HCT116 (cell line): Measurements from ENCODE around the gene DLG5.

Source experiments
- EZH2 ChIP-seq: fragments of 200-600 bp; sonication (generic); IDR thresholded peaks from 2 replicates; pipeline ENCODE4 v1.6.1; 2017; ENCODE audit warnings: antibody characterized with exemption, mixed run types
- POLR2A ChIP-seq: IDR thresholded peaks from 2 replicates; pipeline ENCODE4 v1.7.0; 2011; ENCODE audit warnings: borderline replicate concordance; ENCODE audit not compliant: insufficient read depth, insufficient read length; ENCODE audit errors: extremely low read depth
- POLR2AphosphoS5 ChIP-seq: IDR thresholded peaks from 2 replicates; pipeline ENCODE4 v1.6.1; 2011; ENCODE audit warnings: mild to moderate bottlenecking, low read depth, low read length, moderate library complexity
- SIN3A ChIP-seq: IDR thresholded peaks from 2 replicates; pipeline ENCODE4 v1.6.1; 2012; ENCODE audit warnings: low read depth
- TF ChIP-seq, protein P1 (sequence below): IDR thresholded peaks from 2 replicates; pipeline ENCODE4 v1.6.1; 2012
- TF ChIP-seq, protein P2 (sequence below): IDR thresholded peaks from 2 replicates; pipeline ENCODE4 v1.6.1; 2012
- TF ChIP-seq, protein P3 (sequence below): IDR thresholded peaks from 2 replicates; pipeline ENCODE4 v1.6.1; 2012; ENCODE audit warnings: low read depth
- TF ChIP-seq, protein P4 (sequence below), 3 experiments: fragments of 200-600 bp in 1 of 3; sonication (generic) in 1 of 3; IDR thresholded peaks in 2 of 3; conservative IDR thresholded peaks in 1 of 3; 2 replicates each; pipeline ENCODE4 v1.5.1; 2012 to 2017; ENCODE audit warnings: low read depth in 2 of 3, low read length in 2 of 3, antibody characterized with exemption in 1 of 3, borderline replicate concordance in 1 of 3, control low read depth in 1 of 3, mild to moderate bottlenecking in 1 of 3, mixed read lengths in 1 of 3, mixed run types in 1 of 3, moderate library complexity in 1 of 3; ENCODE audit not compliant: insufficient read depth in 1 of 3

DNA sequence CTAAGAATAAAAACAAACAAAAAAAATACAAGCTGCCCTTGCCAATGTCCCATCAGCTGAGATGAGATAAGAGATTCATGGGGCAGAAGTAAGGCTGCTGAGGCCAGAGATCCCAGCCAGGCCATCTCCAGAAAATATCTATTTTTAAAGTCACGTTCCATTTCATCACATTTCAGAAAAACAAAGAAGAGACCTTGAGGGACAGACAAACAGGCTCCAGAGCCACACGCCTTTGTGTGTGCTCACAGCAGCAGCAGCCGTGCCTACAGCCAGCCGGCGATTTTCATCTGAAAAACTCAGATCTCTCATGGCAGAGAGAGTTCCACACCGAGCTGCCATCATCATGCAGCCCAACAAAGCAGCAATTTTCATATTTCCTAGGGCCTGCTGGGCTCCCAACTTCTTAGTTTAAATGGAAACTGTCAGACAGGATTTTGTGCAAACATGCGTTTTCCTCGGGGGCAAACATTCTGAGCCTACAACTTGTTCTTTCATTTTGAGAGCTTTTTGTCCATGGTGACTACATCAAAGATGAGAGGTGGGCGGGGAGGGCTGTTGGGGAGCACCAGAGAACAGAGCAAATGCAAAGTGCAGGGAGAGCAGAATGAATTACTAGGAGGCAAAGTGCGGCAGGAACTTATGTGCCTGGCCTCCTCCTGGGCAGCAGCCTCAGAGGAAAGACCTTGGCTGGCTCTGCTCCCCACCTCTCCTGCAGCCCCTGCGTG lies 38.8 kb downstream of the DLG5 start:
- TF ChIP-seq, protein P1, sequence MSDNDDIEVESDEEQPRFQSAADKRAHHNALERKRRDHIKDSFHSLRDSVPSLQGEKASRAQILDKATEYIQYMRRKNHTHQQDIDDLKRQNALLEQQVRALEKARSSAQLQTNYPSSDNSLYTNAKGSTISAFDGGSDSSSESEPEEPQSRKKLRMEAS = no peak
- TF ChIP-seq, protein P2, sequence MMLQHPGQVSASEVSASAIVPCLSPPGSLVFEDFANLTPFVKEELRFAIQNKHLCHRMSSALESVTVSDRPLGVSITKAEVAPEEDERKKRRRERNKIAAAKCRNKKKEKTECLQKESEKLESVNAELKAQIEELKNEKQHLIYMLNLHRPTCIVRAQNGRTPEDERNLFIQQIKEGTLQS = no peak
- TF ChIP-seq POLR2AphosphoS5 (no peak), POLR2A (no peak), SIN3A (no peak), EZH2 (no peak)
- TF ChIP-seq, protein P3, sequence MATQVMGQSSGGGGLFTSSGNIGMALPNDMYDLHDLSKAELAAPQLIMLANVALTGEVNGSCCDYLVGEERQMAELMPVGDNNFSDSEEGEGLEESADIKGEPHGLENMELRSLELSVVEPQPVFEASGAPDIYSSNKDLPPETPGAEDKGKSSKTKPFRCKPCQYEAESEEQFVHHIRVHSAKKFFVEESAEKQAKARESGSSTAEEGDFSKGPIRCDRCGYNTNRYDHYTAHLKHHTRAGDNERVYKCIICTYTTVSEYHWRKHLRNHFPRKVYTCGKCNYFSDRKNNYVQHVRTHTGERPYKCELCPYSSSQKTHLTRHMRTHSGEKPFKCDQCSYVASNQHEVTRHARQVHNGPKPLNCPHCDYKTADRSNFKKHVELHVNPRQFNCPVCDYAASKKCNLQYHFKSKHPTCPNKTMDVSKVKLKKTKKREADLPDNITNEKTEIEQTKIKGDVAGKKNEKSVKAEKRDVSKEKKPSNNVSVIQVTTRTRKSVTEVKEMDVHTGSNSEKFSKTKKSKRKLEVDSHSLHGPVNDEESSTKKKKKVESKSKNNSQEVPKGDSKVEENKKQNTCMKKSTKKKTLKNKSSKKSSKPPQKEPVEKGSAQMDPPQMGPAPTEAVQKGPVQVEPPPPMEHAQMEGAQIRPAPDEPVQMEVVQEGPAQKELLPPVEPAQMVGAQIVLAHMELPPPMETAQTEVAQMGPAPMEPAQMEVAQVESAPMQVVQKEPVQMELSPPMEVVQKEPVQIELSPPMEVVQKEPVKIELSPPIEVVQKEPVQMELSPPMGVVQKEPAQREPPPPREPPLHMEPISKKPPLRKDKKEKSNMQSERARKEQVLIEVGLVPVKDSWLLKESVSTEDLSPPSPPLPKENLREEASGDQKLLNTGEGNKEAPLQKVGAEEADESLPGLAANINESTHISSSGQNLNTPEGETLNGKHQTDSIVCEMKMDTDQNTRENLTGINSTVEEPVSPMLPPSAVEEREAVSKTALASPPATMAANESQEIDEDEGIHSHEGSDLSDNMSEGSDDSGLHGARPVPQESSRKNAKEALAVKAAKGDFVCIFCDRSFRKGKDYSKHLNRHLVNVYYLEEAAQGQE = no peak
- TF ChIP-seq, protein P4, sequence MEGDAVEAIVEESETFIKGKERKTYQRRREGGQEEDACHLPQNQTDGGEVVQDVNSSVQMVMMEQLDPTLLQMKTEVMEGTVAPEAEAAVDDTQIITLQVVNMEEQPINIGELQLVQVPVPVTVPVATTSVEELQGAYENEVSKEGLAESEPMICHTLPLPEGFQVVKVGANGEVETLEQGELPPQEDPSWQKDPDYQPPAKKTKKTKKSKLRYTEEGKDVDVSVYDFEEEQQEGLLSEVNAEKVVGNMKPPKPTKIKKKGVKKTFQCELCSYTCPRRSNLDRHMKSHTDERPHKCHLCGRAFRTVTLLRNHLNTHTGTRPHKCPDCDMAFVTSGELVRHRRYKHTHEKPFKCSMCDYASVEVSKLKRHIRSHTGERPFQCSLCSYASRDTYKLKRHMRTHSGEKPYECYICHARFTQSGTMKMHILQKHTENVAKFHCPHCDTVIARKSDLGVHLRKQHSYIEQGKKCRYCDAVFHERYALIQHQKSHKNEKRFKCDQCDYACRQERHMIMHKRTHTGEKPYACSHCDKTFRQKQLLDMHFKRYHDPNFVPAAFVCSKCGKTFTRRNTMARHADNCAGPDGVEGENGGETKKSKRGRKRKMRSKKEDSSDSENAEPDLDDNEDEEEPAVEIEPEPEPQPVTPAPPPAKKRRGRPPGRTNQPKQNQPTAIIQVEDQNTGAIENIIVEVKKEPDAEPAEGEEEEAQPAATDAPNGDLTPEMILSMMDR (IDR thresholded peaks at IDR 0.05 in 2 of 3, conservative IDR thresholded peaks at IDR 0.05 in 1 of 3; ENCODE audit: borderline replicate concordance in 1 of 3, insufficient read depth in 1 of 3, low read depth in 2 of 3, low read length in 2 of 3) = no peak
